ENCODE data around the gene CNPY1. TPM values are rescaled to one million over a fixed set of nuclear protein-coding genes. Genes with fewer than 3 reads are reported as not detected.
"Not testable (repeated sequence)": the region's sequence is repeated elsewhere in the genome, so short reads cannot be mapped to it uniquely, and the experiment has no call there.

CNPY1 gene
- total RNA-seq, 2 experiments from 2014 or later: not detected

DNA sequence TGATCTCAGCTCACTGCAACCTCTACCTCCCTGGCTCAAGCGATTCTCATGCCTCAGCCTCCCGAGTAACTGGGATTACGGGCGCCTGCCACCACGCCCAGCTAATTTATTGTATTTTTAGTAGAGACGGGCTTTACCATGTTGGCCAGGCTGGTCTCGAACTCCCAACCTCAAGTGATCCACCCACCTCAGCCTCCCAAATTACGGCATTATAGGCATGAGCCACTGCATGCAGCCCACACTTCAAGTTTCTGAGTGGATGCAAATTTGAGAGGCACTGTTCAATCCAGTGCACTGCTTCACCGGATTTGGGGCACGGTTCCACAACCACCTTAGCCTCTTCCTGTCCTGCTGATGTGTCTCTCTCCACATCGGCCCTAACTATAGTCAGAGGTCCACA lies 16.5 kb downstream of the CNPY1 start:
- H3K27me3 Mint-ChIP-seq: peaks cover 58% of the 10 kb centered on the region
- DNase-seq: no peak
- no peak overlapping the region for H3K27ac Mint-ChIP-seq
- no peak overlapping the region for H3K4me3 Mint-ChIP-seq
- ChIA-PET POLR2A (no interaction called here), CTCF (no interaction called here)
- no peaks in the 10 kb centered on the region for H3K9me3 Mint-ChIP-seq
- no peaks in the 10 kb centered on the region for H3K36me3 Mint-ChIP-seq (ENCODE audit: low read depth)
- peaks cover 9% of the 10 kb centered on the region for H3K4me1 Mint-ChIP-seq

DNA sequence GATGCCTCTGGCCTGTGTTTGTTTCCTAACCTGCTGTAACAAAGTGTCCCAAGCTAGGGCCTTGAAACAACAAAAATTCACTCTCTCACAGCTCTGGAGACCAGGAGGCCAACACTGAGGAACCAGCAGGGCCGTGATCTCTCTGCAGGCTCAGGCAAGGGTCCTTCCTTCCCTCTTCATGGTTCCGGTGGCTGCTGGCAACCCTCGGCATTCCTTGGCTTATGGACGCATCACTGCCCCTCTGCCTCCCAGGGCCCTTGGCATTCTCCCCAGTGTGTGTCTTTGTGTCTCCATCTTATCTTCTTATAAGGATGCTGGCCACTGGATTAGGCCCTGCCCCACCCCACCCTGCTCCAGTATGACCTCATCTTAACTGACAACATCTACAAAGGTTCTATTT lies 17.0 kb downstream of the CNPY1 start:
- POLR2A ChIA-PET: no interaction called here
- Mint-ChIP-seq H3K9me3 (no peaks in the 10 kb centered on the region), H3K36me3 (ENCODE audit: low read depth) (no peaks in the 10 kb centered on the region), H3K4me3 (no peak overlapping the region), H3K27me3 (peaks cover 55% of the 10 kb centered on the region), H3K4me1 (peaks cover 9% of the 10 kb centered on the region), H3K27ac (no peak overlapping the region)
- DNase-seq: no peak
- CTCF ChIA-PET: no interaction called here

DNA sequence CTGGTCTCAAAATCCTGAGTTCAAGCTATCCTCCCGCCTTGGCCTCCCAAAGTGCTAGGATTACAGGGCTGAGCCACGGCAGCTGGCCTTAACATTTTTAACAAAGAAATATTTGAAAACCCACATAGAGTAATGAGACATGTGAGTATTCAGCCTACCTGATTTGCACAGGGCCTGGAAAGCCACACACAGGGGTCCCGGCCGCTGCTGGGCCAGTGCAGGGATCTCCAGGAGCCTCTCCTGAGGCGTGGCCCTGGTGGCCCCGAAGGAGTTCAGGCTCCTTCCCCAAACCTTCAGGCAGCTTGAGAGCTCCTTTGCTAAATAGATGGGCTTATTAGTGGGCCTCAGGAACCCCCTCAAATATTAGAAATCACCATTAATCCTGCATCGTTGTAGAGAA lies 18.7 kb downstream of the CNPY1 start:
- Mint-ChIP-seq H3K4me3 (no peak overlapping the region), H3K27me3 (peaks cover 41% of the 10 kb centered on the region), H3K27ac (no peak overlapping the region), H3K4me1 (peaks cover under 1% of the 10 kb centered on the region), H3K9me3 (no peaks in the 10 kb centered on the region), H3K36me3 (ENCODE audit: low read depth) (no peaks in the 10 kb centered on the region)
- DNase-seq: no peak
- POLR2A ChIA-PET: interaction anchor here (0.6 kb wide), 1 partner anchor 22 kb away, joined by 3 read pairs; no protein-coding TSS in a partner anchor
- CTCF ChIA-PET: interaction anchor here (0.7 to 2.3 kb wide), 2 partner anchors 148 to 1215 kb away, joined by 5 to 6 read pairs; no protein-coding TSS in a partner anchor

GRCh38 chr7:155526225-155526624 lies 20.1 kb downstream of the CNPY1 start:
- POLR2A ChIA-PET: no interaction called here
- Mint-ChIP-seq H3K9me3 (no peaks in the 10 kb centered on the region), H3K4me1 (no peaks in the 10 kb centered on the region), H3K27ac (no peak overlapping the region), H3K27me3 (peaks cover 26% of the 10 kb centered on the region), H3K4me3 (no peak overlapping the region), H3K36me3 (ENCODE audit: low read depth) (no peaks in the 10 kb centered on the region)
- no peak for DNase-seq
- CTCF ChIA-PET: interaction anchor here (2.3 kb wide), 1 partner anchor 146 kb away, joined by 6 read pairs; no protein-coding TSS in a partner anchor

DNA sequence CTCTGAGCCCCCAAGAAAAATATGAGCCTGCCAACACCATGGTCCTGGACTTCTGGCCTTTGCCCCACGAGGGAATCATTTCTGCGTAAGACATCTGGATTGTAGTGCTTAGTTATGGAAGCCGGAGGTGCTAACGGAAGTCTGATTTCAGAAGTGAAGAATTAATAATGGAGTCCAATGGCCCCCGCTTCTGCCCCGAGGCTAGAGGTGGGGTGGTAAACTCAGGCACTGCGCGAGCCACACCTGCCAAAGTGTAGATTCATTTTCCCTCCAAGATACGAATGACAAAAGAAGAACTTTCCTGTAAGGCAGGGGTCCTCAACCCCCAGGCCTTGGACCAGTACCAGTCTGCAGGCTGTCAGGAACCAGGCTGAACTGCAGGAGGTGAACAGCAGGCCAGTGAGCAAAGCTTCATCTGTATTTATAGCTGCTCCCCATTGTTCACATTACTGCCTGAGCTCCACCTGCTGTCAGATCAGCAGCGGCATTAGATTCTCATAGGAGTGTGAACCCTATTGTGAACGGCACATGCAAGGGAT lies 22.3 kb downstream of the CNPY1 start:
- Mint-ChIP-seq H3K9me3 (no peaks in the 10 kb centered on the region), H3K36me3 (ENCODE audit: low read depth) (no peaks in the 10 kb centered on the region), H3K4me1 (no peaks in the 10 kb centered on the region), H3K4me3 (no peak overlapping the region), H3K27me3 (peaks cover 21% of the 10 kb centered on the region), H3K27ac (no peak overlapping the region)
- POLR2A ChIA-PET: no interaction called here
- DNase-seq: no peak
- CTCF ChIA-PET: interaction anchor here (1.0 kb wide), 1 partner anchor 596 kb away, joined by 4 read pairs; no protein-coding TSS in a partner anchor

GRCh38 chr7:155523168-155523675 lies 23.1 kb downstream of the CNPY1 start:
- Mint-ChIP-seq H3K27me3 (peaks cover 23% of the 10 kb centered on the region), H3K9me3 (no peaks in the 10 kb centered on the region), H3K4me1 (no peaks in the 10 kb centered on the region), H3K4me3 (no peak overlapping the region), H3K27ac (no peak overlapping the region), H3K36me3 (ENCODE audit: low read depth) (no peaks in the 10 kb centered on the region)
- ChIA-PET POLR2A (no interaction called here), CTCF (interaction anchor here (1.0 kb wide), 1 partner anchor 596 kb away, joined by 4 read pairs; no protein-coding TSS in a partner anchor)
- no peak for DNase-seq

DNA sequence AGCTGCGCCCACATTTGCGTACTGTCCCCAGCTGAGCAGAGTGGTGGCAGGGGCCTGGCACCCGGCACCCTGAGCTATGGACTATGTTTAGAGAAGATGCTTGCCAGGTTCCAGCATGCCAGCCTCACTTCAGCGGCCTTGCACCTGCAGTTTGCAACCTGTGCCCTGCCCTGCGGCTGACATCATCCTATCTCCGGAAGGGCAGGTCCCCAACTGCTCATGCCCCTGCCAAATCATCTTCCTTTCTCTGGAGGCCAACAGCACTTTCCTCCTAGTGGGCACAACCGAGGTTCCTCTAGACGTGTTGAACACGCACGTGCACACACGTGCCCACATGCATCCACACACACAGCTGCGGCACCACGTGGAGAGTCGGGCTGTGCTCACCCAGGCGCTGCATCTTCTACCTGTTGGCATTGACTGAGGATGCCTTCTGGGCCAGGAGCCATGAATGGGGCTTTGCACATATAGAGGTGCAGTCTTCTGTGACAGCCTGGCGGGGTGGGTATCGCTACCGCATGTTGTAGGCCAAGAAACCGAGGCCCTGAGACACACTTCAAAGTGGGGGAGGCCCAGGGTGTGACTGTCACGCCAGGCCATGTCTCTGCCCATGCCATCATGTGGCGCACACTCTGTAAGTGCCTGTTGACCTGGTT lies 24.5 kb downstream of the CNPY1 start:
- Mint-ChIP-seq H3K4me3 (no peak overlapping the region), H3K27ac (no peak overlapping the region), H3K27me3 (peaks cover 23% of the 10 kb centered on the region), H3K36me3 (ENCODE audit: low read depth) (no peaks in the 10 kb centered on the region), H3K9me3 (no peaks in the 10 kb centered on the region), H3K4me1 (no peaks in the 10 kb centered on the region)
- ChIA-PET CTCF (no interaction called here), POLR2A (no interaction called here)
- no peak for DNase-seq

DNA sequence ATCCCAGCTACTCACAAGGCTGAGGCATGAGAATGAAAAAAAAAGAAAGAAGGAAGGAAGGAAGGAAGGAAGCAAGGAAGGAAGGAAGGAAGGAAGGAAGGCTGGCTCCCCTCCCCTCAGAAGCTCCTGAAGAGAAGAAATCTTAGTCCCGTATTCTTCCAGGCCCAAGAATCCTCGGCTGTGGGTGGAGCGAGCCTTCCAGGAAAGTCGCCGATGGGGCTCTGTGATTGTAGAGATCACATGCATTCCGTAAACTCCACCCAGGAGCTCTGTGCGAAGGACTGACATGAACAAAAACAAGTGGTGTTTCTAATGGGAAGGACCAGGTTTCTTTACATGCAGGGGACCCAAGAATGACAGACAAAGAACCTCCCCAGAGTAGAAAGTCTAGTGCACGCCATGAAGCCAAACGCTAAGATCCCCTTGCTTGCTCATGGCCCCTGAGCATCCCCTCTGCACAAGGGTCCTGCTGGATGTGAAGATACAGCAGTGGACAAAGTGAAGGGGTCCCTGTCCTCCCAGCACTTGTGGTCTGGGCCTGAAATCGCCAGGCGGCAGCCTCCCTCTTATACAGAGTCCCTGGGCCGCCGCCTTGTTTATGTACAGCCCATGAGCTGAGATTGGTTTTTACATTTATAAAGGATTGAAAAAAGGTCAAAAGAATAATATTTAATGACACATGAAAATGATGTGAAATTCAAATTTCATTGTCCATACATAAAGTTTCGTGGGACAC lies 25.2 kb downstream of the CNPY1 start:
- H3K4me3 Mint-ChIP-seq: no peak overlapping the region
- peaks cover 20% of the 10 kb centered on the region for H3K27me3 Mint-ChIP-seq
- CTCF ChIA-PET: no interaction called here
- H3K27ac Mint-ChIP-seq: no peak overlapping the region
- DNase-seq: no peak
- POLR2A ChIA-PET: no interaction called here
- no peaks in the 10 kb centered on the region for H3K9me3 Mint-ChIP-seq
- H3K36me3 Mint-ChIP-seq (ENCODE audit: low read depth): no peaks in the 10 kb centered on the region
- H3K4me1 Mint-ChIP-seq: no peaks in the 10 kb centered on the region

DNA sequence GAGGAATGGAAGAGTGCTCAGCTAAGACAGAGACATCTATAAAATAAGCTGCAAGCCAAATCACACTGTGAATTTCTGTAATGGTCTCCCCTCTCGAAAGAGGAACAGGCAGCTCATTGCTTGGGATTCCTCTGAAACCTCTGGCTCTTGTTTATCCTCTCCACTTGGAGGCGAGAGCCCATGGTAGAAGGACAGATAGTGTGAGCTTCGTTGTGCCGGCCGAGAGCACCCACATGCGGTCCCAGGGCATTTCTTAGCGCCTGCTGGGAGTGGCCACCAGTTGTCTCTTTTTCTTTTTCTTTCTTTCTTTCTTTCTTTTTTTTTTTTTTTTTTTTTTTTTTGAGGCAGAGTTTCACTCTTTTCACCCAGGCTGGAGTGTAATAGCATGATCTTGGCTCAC lies 26.2 kb downstream of the CNPY1 start:
- H3K27ac Mint-ChIP-seq: no peak overlapping the region
- no peaks in the 10 kb centered on the region for H3K36me3 Mint-ChIP-seq (ENCODE audit: low read depth)
- CTCF ChIA-PET: no interaction called here

GRCh38 chr7:155519358-155519757 lies 27.0 kb downstream of the CNPY1 start:
- H3K4me3 Mint-ChIP-seq; H3K27ac Mint-ChIP-seq; CTCF ChIA-PET; H3K36me3 Mint-ChIP-seq (ENCODE audit: low read depth); H3K9me3 Mint-ChIP-seq; DNase-seq; H3K4me1 Mint-ChIP-seq; POLR2A ChIA-PET: not testable (repeated sequence)
- H3K27me3 Mint-ChIP-seq: peaks cover 14% of the 10 kb centered on the region

More for the DNA sequence above, 26.2 kb downstream of the CNPY1 start:
- H3K27me3 Mint-ChIP-seq: peaks cover 16% of the 10 kb centered on the region
- no peak overlapping the region for H3K4me3 Mint-ChIP-seq
- POLR2A ChIA-PET: no interaction called here
- no peaks in the 10 kb centered on the region for H3K4me1 Mint-ChIP-seq
- H3K9me3 Mint-ChIP-seq: no peaks in the 10 kb centered on the region
- no peak for DNase-seq

DNA sequence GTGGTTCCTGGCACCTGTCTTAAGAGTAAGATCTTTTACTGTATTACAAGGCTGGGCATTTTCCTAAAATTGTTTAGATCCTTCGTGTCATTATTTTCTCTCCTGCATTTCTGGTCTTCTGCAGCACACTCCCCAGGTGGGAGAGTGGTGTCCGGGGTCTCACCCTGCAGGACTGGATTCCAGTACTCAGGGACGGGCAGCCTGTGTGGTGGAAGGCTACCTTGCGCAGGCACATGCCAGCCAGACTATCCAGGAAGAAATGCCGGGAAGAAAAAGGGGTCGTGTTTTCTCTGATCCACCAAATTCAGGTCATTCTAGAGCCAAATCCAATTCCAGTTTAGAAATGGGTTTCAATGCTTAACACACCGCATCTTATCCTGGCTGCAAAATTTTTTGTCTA lies 27.7 kb downstream of the CNPY1 start:
- no peak for DNase-seq
- POLR2A ChIA-PET: no interaction called here
- Mint-ChIP-seq H3K4me3 (no peak overlapping the region), H3K27ac (no peak overlapping the region), H3K4me1 (no peaks in the 10 kb centered on the region), H3K27me3 (peaks cover 21% of the 10 kb centered on the region), H3K36me3 (ENCODE audit: low read depth) (no peaks in the 10 kb centered on the region), H3K9me3 (no peaks in the 10 kb centered on the region)
- CTCF ChIA-PET: interaction anchor here (1.1 kb wide), 1 partner anchor 15 kb away, joined by 3 read pairs; no protein-coding TSS in a partner anchor

DNA sequence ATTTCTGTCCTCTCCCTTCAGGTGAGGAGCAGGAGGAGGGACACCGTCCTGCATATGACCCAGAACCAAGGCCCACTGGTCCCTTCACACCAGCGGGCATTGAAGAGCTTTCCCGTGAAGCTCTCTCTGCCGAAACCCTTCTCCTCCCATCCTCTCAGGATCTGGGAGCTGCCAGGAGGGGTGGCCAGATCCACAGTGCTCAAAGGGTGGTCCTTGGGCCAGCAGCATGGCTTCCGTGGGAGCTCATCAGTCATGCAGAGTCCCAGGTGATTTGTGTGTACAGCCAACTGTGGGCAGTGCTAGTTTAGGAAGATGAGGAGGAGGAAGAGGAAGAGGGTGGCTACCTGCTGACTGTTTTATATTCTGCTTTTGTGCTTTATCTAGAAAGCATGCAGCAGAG lies 28.4 kb downstream of the CNPY1 start:
- ChIA-PET CTCF (interaction anchor here (1.1 kb wide), 1 partner anchor 15 kb away, joined by 3 read pairs; no protein-coding TSS in a partner anchor), POLR2A (no interaction called here)
- Mint-ChIP-seq H3K27ac (no peak overlapping the region), H3K4me3 (no peak overlapping the region), H3K36me3 (ENCODE audit: low read depth) (no peaks in the 10 kb centered on the region), H3K4me1 (no peaks in the 10 kb centered on the region), H3K27me3 (peaks cover 23% of the 10 kb centered on the region), H3K9me3 (no peaks in the 10 kb centered on the region)
- DNase-seq: no peak

GRCh38 chr7:155517452-155517851 lies 28.9 kb downstream of the CNPY1 start:
- ChIA-PET POLR2A (no interaction called here), CTCF (interaction anchor here (1.1 kb wide), 1 partner anchor 16 kb away, joined by 3 read pairs; no protein-coding TSS in a partner anchor)
- no peak for DNase-seq
- H3K27me3 Mint-ChIP-seq: peaks cover 27% of the 10 kb centered on the region
- no peak overlapping the region for H3K4me3 Mint-ChIP-seq
- H3K4me1 Mint-ChIP-seq: no peaks in the 10 kb centered on the region
- H3K9me3 Mint-ChIP-seq: no peaks in the 10 kb centered on the region
- no peak overlapping the region for H3K27ac Mint-ChIP-seq
- no peaks in the 10 kb centered on the region for H3K36me3 Mint-ChIP-seq (ENCODE audit: low read depth)

Measured in activated CD4-positive, alpha-beta memory T cell treated with anti-CD3 and anti-CD28 coated beads, Interleukin-2, amount 10 ng/mL, durations not matched to agents 7 days and 5 days (primary cell).